Astrocyte (in vitro differentiated cells and primary cell): ENCODE measurements around the gene C7orf57. TPM values are rescaled to one million over a fixed set of nuclear protein-coding genes. Genes with fewer than 3 reads are reported as not detected.

ENCODE experiments used
- DNase-seq: peaks from one replicate; pipeline ENCODE4 v3.0.0-alpha.2; 2010; ENCODE audit warnings: low read depth
- FAIRE-seq: peaks from 2 replicates; lab custom pipeline; 2011; peaks lifted over from hg19 to GRCh38; lab: Jason Lieb, UNC
- H2AFZ ChIP-seq: 2 replicates; pipeline ENCODE4 v1.6.0; 2012; ENCODE audit warnings: low read depth, low read length, inconsistent platforms
- H3K27ac ChIP-seq: 2 replicates; pipeline ENCODE4 v1.5.1; 2011; ENCODE audit warnings: low read depth, low read length, inconsistent platforms
- H3K27me3 ChIP-seq: 2 replicates; pipeline ENCODE4 v1.6.0; 2011; ENCODE audit warnings: low read length, inconsistent platforms; ENCODE audit not compliant: insufficient read depth
- H3K36me3 ChIP-seq: 2 replicates; pipeline ENCODE4 v1.5.1; 2011; ENCODE audit warnings: low read length, inconsistent platforms; ENCODE audit not compliant: insufficient read depth
- H3K4me1 ChIP-seq: 2 replicates; pipeline ENCODE4 v1.5.1; 2011; ENCODE audit warnings: low read length, inconsistent platforms; ENCODE audit not compliant: insufficient read depth
- H3K4me2 ChIP-seq: 2 replicates; pipeline ENCODE4 v1.6.0; 2012; ENCODE audit warnings: low read length, inconsistent platforms
- H3K4me3 ChIP-seq: 2 replicates; pipeline ENCODE4 v1.5.1; 2011; ENCODE audit warnings: low read depth, mild to moderate bottlenecking, low read length, inconsistent platforms; ENCODE audit not compliant: insufficient read depth
- H3K79me2 ChIP-seq: 2 replicates; pipeline ENCODE4 v1.6.0; 2012; ENCODE audit warnings: mild to moderate bottlenecking, low read length, inconsistent platforms; ENCODE audit not compliant: insufficient read depth
- H3K9ac ChIP-seq: 2 replicates; pipeline ENCODE4 v1.6.0; 2012; ENCODE audit warnings: mild to moderate bottlenecking, low read length, inconsistent platforms
- H3K9me3 ChIP-seq: 2 replicates; pipeline ENCODE4 v1.5.1; 2012; ENCODE audit warnings: low read depth, mild to moderate bottlenecking, low read length, inconsistent platforms; ENCODE audit not compliant: insufficient read depth
- H4K20me1 ChIP-seq: 2 replicates; pipeline ENCODE4 v1.6.0; 2012; ENCODE audit warnings: low read length, inconsistent platforms; ENCODE audit not compliant: insufficient read depth
- H3K27ac Mint-ChIP-seq: one replicate; pipeline ENCODE4 v1.8.0; 2021; ENCODE audit warnings: mild to moderate bottlenecking, mixed read lengths; ENCODE audit not compliant: unreplicated experiment
- H3K27me3 Mint-ChIP-seq: one replicate; pipeline ENCODE4 v1.8.0; 2021; ENCODE audit warnings: low read depth, mixed read lengths; ENCODE audit not compliant: unreplicated experiment
- H3K36me3 Mint-ChIP-seq: one replicate; pipeline ENCODE4 v1.8.0; 2021; ENCODE audit warnings: low read depth, mixed read lengths; ENCODE audit not compliant: unreplicated experiment
- H3K4me1 Mint-ChIP-seq: one replicate; pipeline ENCODE4 v1.8.0; 2021; ENCODE audit warnings: low read depth, mixed read lengths; ENCODE audit not compliant: unreplicated experiment
- H3K4me3 Mint-ChIP-seq: one replicate; pipeline ENCODE4 v1.8.0; 2021; ENCODE audit warnings: mild to moderate bottlenecking, moderate library complexity, mixed read lengths; ENCODE audit not compliant: unreplicated experiment
- H3K9me3 Mint-ChIP-seq: one replicate; pipeline ENCODE4 v1.8.0; 2021; ENCODE audit warnings: mild to moderate bottlenecking, mixed read lengths; ENCODE audit not compliant: unreplicated experiment
- EZH2 ChIP-seq: IDR thresholded peaks from 2 replicates; pipeline ENCODE4 v1.6.1; 2012; ENCODE audit warnings: mild to moderate bottlenecking, low read length, inconsistent platforms; ENCODE audit not compliant: insufficient read depth
- total RNA-seq: library from RNA; stranded (reverse); gene quantifications from 2 replicates; pipeline ENCODE4 v1.2.1, GENCODE V29; 2021
- TF ChIP-seq, protein P1 (sequence below): IDR thresholded peaks from 2 replicates; pipeline ENCODE4 v1.5.1; 2011; ENCODE audit warnings: low read depth, mild to moderate bottlenecking, inconsistent platforms, low read length, moderate library complexity; ENCODE audit not compliant: insufficient read depth

The C7orf57 gene
- total RNA-seq, 1 donor from 2014 or later: not detected

DNA sequence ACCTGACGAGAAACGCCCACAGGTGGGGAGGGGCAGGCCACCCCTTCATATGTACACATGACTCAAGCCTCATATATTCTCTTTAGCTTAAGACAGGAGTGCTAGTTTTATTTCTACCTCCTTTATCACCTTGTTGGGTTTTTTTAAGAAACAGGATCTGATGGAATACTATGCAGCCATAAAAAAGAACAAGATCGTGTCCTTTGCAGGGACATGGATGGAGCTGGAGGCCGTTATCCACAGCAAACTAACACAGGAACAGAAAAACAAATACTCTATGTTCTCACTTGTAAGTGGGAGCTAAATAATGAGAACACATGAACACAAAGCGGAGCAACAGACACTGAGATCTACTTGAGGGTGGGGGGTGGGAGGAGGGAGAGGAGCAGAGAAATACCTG is 44.8 kb upstream of the C7orf57 start:
- Histone ChIP-seq H3K4me3 (no peak overlapping the region), H3K27ac (no peak overlapping the region), H3K9ac (no peak overlapping the region), H2AFZ (no peak overlapping the region), H3K36me3 (no peaks in the 10 kb centered on the region), H3K9me3 (no peaks in the 10 kb centered on the region), H3K27me3 (no peaks in the 10 kb centered on the region), H3K4me2 (no peak overlapping the region), H3K4me1 (peaks cover 7% of the 10 kb centered on the region), H4K20me1 (no peaks in the 10 kb centered on the region), H3K79me2 (no peaks in the 10 kb centered on the region)
- Mint-ChIP-seq H3K4me3 (no peak overlapping the region), H3K36me3 (peaks cover 1% of the 10 kb centered on the region), H3K27ac (no peak overlapping the region), H3K4me1 (peaks cover 8% of the 10 kb centered on the region), H3K27me3 (no peaks in the 10 kb centered on the region), H3K9me3 (peaks cover 2% of the 10 kb centered on the region)
- DNase-seq (no peak), FAIRE-seq (no peak)
- TF ChIP-seq, protein P1, sequence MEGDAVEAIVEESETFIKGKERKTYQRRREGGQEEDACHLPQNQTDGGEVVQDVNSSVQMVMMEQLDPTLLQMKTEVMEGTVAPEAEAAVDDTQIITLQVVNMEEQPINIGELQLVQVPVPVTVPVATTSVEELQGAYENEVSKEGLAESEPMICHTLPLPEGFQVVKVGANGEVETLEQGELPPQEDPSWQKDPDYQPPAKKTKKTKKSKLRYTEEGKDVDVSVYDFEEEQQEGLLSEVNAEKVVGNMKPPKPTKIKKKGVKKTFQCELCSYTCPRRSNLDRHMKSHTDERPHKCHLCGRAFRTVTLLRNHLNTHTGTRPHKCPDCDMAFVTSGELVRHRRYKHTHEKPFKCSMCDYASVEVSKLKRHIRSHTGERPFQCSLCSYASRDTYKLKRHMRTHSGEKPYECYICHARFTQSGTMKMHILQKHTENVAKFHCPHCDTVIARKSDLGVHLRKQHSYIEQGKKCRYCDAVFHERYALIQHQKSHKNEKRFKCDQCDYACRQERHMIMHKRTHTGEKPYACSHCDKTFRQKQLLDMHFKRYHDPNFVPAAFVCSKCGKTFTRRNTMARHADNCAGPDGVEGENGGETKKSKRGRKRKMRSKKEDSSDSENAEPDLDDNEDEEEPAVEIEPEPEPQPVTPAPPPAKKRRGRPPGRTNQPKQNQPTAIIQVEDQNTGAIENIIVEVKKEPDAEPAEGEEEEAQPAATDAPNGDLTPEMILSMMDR: no peak
- no peak for TF ChIP-seq EZH2

DNA sequence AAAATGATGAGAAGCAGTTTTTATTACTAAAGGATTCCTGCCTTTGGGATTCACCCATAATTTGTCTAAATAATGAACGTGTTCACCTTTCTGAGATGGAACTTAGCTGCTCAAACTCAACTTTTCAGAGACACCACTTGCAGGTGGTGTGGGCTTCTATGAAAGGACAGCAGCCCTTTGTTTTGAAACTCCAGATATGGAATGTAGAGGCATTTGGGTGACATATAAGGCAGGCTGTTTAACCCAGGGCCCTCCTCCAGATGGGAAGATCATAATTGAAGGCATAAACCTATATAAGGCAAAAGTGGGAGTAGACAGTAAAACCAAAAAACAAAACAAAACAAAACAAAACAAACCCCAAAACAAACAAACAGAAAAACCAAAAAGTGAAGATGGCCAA is 44.1 kb upstream of the C7orf57 start:
- Histone ChIP-seq H3K36me3 (no peaks in the 10 kb centered on the region), H3K27ac (no peak overlapping the region), H3K9me3 (no peaks in the 10 kb centered on the region), H3K9ac (peak overlapping the region; percentile 62), H3K4me3 (peak overlapping the region; percentile 73), H3K4me2 (peak overlapping the region; percentile 97), H4K20me1 (no peaks in the 10 kb centered on the region), H3K27me3 (no peaks in the 10 kb centered on the region), H2AFZ (peak overlapping the region; percentile 96), H3K79me2 (no peaks in the 10 kb centered on the region), H3K4me1 (peaks cover 7% of the 10 kb centered on the region)
- TF ChIP-seq, protein P1: no peak
- no peak for TF ChIP-seq EZH2
- Mint-ChIP-seq H3K4me3 (peak overlapping the region; percentile 34), H3K27ac (no peak overlapping the region), H3K9me3 (peaks cover 2% of the 10 kb centered on the region), H3K27me3 (no peaks in the 10 kb centered on the region), H3K4me1 (peaks cover 8% of the 10 kb centered on the region), H3K36me3 (peaks cover 1% of the 10 kb centered on the region)
- DNase-seq (no peak), FAIRE-seq (no peak)

DNA sequence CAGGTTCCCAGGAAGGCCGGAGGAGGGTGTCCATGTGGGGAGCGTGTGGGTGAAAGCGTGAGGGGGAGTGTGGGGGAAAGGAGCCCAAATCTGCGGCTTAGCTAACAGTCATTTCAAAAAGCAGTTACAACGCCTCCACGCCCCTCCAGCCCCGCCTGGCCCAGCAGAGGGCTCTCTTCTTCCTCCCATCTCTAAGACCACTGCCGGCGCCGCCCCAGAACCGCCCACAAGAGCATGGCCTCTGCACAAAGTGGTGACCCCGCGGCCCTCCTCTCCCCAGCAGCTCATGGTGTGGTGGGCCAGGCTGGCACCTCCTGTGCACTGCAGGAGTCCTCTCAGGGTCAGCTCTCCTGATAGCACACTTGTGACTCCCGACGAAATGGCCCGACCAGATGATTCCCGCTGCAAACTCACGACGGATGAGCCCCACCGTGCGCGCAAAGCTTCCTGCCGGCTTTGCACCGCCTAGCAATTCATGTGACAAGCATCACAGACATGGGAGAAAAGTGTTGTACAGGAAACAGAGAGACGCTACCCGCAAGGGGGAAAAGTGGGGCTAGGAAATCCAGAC is 43.5 kb upstream of the C7orf57 start:
- Histone ChIP-seq H3K36me3 (no peaks in the 10 kb centered on the region), H3K4me2 (peak overlapping the region; percentile 97), H3K4me1 (peaks cover 7% of the 10 kb centered on the region), H3K27ac (no peak overlapping the region), H3K4me3 (peak overlapping the region; percentile 73), H2AFZ (peak overlapping the region; percentile 96), H3K79me2 (no peaks in the 10 kb centered on the region), H4K20me1 (no peaks in the 10 kb centered on the region), H3K9me3 (no peaks in the 10 kb centered on the region), H3K9ac (peak overlapping the region; percentile 62), H3K27me3 (no peaks in the 10 kb centered on the region)
- Mint-ChIP-seq H3K4me1 (peaks cover 8% of the 10 kb centered on the region), H3K27ac (peak overlapping the region; percentile 84), H3K27me3 (no peaks in the 10 kb centered on the region), H3K9me3 (peaks cover 2% of the 10 kb centered on the region), H3K36me3 (peaks cover 1% of the 10 kb centered on the region), H3K4me3 (peak overlapping the region; percentile 78)
- DNase-seq: peak; percentile 52
- no peak for TF ChIP-seq EZH2
- TF ChIP-seq, protein P1: peak; percentile 47
- FAIRE-seq: no peak
